HG03175 (cell line): ENCODE data around the gene PDE9A.
"Not testable (repeated sequence)": the region's sequence is repeated elsewhere in the genome, so short reads cannot be mapped to it uniquely, and the experiment has no call there.

ENCODE experiments used
- ATAC-seq: cut with Tn5 transposase; IDR thresholded peaks from one replicate; pipeline ENCODE4 v1.9.1; 2021; ENCODE audit warnings: mild to moderate bottlenecking, moderate library complexity; ENCODE audit not compliant: unreplicated experiment

PDE9A gene

DNA sequence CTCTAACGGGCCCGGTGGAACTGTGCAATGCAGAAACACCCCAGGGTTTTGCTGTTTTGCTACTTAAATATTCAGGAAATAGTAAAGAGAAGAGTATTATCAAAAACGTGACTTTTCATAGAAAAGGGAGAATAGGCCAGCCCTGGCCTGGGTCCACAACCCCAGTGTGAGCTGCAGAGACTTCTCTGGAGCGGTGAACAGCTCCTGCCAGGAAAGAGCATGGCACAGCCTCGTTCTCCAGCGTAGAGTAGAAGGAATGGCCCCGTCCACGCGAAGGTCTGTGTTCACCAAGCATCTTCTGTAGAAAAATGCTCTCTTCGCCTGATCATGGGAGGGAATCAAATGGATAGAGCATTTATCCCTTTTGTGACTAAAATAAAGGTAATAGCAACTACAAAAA, 51.4 kb downstream of the PDE9A start:
- ATAC-seq, result no peak

- no peak for ATAC-seq
Measured at GRCh38 chr21:42705346-42705745, 51.9 kb downstream of the PDE9A start.

DNA sequence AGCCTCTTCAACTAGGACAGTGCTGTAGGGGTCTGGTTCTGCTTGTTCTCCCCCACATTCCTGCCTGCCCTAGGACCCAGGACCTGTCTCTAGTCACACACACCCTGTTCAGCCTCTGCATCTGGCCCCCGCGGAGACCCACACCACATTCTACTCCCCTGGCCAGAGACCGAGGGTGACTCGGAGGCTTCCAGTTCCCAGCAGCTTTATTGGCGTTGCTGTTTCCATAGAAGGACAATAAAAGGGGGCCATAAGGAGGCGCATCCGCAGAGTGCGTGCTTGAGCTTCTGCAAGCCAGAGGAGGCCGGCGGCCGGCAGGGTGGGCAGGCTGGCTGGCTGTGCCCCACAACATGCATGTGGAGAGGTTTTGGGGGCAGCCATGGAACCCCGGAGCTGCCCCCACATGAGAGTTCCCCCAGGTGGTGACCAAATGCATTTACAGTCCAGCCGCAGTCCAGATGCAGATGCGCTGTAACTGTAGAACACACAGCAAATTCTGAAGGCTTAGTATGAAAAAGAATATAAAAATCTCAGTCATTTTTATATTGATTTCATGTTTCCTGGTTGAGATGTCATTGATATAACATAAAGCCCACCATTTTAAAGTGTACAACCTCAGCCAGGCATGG, 52.4 kb downstream of the PDE9A start:
- no peak for ATAC-seq

DNA sequence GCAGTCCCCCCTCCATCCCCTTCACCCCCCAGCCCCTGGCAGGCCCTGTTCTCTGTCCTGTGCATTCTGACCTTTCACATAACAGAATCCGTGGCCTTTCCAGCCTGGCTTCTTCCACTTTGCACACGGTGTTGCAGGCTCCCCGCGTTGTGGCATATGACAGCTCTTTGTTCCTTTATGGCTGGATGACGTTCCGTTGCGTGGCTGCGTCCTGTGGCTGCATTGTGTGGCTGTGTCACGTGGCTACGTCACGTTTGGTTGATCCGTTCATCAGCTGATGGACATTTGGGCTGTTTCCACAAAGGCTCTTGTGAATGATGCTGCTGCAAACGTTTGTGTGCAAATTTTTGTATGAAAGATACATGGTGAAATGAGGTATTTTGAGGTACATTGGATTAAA, 53.3 kb downstream of the PDE9A start:
- no peak for ATAC-seq

GRCh38 chr21:42707207-42707830, 53.9 kb downstream of the PDE9A start:
- no peak for ATAC-seq

- ATAC-seq, result no peak
Measured at GRCh38 chr21:42708107-42708506, 54.7 kb downstream of the PDE9A start.

GRCh38 chr21:42708916-42709315, 55.5 kb downstream of the PDE9A start:
- ATAC-seq, result not testable (repeated sequence)

GRCh38 chr21:42711667-42712066, 58.2 kb downstream of the PDE9A start:
- no peak for ATAC-seq

DNA sequence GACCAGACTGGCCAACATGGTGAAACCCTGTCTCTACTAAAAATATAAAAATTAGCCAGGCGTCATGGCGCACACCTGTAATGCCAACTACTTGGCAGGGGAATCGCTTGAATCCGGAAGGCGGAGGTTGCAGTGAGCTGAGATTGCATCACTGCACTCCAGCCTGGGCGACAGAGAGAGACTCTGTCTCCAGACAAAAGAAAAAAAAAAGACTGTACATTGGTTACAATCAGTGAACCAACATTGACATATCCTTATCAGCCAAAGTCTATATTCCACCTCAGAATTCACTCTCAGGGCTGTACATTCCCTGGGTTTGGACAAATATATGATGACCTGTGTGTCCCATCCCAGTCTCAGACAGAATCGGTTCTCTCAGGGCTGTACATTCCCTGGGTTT, 62.0 kb downstream of the PDE9A start:
- not testable (repeated sequence) for ATAC-seq

DNA sequence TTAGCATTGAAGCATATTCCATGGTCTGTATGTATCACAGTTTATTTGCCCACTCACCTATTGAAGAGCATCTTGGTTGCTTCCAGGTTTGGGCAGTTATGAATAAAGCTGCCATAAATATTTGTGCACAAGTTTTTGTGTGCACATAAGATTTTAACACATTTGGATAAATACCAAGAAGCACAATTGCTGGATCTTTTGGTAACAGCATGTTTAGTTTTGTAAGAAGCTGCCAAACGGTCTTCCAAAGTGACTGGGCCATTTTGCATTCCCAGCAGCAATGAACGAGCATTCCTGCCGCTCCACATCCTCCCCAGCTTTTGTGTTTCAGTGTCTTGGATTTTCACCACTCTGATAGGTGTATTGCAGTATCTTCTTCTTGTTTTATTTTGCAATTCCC, 62.7 kb downstream of the PDE9A start:
- no peak for ATAC-seq

DNA sequence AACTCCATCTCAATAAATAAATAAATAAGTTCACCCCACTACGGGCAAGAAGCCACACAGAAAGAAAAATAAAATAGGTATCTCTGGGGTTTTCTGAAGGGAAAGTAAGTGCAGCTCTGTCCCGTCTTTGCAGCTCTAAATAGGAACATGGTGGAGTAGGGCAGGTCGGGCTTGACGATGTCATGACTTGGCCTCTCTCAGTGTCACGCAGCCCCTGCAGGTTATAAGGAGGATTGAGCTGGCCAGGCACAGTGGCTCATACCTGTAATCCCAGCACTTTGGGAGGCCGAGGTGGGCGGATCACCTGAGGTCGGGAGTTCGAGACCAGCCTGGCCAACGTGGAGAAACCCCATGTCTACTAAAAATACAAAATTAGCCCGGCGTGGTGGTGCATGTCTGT, 67.1 kb downstream of the PDE9A start:
- ATAC-seq, result not testable (repeated sequence)

DNA sequence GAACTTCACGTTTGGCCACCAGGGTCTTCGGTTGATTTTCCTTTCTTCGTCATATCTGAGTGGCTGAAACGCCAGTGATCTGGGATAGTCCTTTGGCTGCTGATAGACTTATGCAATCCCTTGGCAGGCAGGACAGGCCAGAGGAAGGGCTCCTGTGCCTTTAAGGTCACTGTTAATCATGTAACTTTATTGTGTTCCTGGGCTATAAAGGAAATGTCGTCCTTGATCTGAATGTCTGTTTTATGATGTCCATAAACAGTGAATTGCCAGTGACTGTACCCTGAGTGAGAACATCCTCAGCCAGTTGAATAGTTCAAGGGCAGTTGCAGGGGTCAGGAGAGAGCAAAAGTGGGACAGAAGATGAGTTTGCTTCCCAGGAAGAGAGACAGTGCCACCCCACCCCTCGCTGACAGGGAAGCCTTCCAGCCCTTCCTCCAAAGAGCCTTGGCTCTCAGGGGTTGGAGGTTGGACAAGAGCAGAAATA, 68.0 kb downstream of the PDE9A start:
- ATAC-seq, result no peak

DNA sequence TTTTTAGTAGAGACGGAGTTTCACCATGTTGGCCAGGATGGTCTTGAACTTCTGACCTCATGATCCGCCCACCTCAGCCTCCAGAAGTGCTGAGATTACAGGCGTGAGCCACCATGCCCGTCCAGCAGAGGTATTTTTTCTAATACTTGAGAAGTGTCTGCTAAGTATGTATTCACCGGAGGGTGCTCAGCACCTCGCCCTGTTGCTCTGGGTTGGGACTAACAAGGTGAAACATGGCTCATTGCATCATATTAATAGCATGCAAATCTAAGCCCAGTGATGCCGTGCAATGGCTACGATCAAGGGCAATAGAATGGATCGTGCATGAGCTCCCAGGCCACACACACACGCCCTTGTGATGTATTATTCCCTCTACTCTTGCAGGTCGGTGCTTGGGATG, 68.7 kb downstream of the PDE9A start:
- no peak for ATAC-seq

DNA sequence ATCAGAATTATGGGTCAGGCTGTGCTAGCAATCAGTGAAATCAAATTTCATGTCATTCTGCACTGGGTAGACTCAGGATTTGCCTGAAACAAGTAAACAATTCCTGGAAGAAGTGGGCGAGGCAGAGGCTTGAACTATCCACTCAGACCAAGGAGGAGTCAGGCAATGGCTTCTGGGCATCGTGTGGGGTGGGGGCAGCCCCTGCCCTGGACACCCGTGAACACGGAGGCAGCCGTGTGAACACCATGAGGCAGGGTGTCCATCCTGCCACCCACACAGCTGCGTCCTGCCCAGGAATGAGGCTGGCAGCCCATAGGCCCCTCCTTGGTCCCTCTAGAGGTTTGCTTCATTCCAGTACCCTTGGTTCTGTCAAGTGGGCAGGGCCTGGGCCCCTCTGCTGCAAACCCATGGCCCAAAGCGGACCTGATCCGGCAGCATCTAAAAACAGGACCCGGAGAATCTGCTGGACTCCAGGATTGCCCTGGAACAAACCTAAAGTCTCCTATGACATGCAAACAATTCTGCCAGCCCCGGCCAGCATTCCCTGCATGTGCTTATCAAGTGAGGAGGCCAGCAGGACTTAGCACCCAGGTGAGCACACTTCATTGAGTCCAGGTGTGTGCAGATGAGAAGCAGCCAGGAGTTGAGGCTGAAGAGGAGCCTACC, 69.5 kb downstream of the PDE9A start:
- no peak for ATAC-seq

GRCh38 chr21:42724226-42724920, 71.0 kb downstream of the PDE9A start:
- no peak for ATAC-seq

GRCh38 chr21:42725416-42725930, 72.1 kb downstream of the PDE9A start:
- ATAC-seq, result no peak

DNA sequence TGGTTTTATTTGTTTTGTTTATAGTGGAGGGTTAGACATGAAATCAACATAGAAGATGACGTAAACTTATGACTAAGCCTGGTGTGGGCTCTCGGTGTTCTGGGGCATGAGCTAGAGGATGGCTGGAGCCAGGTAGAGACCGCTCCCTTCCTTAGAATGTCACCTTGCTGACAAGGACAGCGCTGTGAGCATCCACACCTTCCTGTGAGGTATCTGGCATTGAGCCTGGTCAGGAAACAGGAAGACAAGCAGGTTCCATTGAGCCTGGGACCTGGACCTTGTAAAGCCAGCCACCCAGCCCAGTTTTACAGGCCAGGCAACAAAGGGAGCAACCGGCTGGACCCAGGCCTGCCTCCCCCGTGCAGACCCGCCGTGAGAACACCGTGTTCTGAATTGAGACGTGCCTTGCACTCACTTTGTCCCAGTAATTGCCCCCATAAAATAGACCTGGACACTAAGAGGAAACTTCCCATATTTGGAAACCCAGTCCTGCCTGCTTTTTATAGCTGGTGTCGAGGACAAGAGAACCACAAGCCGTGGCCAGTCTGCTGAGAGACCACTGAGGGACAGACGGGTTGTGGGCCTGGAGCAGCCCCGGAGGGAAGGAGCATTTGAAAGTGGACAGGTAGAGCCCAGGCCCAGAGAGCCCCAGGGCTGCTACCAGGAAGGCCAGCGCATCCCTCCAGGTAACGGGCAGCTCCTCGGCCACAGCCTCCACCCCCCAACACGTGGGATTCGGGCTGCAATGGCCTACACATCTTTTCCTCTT, 78.0 kb downstream of the PDE9A start:
- no peak for ATAC-seq

GRCh38 chr21:42732033-42732410, 78.6 kb downstream of the PDE9A start:
- ATAC-seq, result no peak

- ATAC-seq, result no peak
Measured at GRCh38 chr21:42733037-42733627, 79.7 kb downstream of the PDE9A start.

DNA sequence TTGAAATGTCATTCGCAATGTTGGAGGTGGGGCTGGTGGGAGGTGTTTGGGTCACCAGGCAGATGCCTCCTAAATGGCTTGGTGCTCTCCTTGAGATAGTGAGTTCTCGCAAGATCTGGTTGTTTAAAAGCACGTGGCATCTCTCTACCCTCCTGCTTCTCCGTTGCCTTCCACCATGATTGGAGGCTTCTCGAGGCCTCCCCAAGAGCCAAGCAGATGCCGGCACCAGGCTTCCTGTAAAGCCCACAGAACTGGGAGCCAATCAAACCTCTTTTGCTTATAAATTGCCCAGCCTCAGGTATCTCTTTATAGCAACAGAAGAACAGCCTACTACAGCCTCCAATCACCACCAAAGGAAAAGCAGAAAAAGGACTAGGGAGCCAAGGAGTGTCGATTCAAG, 80.5 kb downstream of the PDE9A start:
- ATAC-seq, result no peak
